ENCODE results near the gene NUDCD2. TPM values are rescaled to one million over a fixed set of nuclear protein-coding genes. Genes with fewer than 3 reads are reported as not detected.
A peak's percentile ranks its signal among the peaks of the same experiment; 100 is the strongest.
"Not testable (repeated sequence)": the region's sequence is repeated elsewhere in the genome, so short reads cannot be mapped to it uniquely, and the experiment has no call there.

Gene NUDCD2
- total RNA-seq, 5 donors from 2014 or later (not counting 1 experiment from before 2014, with no cell fraction given), result 18.9 to 29.9 (median 29.3) TPM

DNA sequence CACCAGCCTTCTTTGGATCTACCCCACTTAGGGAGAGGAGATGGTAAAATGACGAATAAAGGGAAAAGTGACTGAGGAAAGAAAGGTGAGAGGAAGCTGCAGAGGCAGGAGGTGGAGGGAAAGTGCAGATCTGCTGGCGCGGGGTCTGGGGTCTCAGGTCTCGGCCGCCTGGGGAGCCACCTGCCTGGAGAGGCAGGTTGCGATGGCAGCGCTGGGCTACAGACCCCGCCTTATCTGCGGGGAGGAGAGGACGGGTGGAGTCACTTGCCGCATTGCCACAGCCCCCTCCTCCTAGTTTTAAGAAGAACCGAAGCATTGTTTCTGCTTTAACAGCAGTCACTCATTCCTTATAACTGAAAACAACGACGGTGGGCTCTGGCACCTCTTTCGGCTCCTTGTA is 44.2 kb downstream of the NUDCD2 start:
- DNase-seq; H3K4me1 ChIP-seq (ENCODE audit: control insufficient read depth in 1 of 2, extremely low read depth in 1 of 2, insufficient read depth in 2 of 2, low read length in 2 of 2); H3K9me3 Mint-ChIP-seq; H3K27ac Mint-ChIP-seq; ATAC-seq (replicated peaks in 1 of 4); H3K36me3 Mint-ChIP-seq; H3K4me3 Mint-ChIP-seq; H3K36me3 ChIP-seq (ENCODE audit: control insufficient read depth in 2 of 2, extremely low read depth in 1 of 2, insufficient read depth in 1 of 2, low read length in 1 of 2); H3K9me3 ChIP-seq; H3K4me1 Mint-ChIP-seq; POLR2A ChIA-PET; H3K4me3 ChIP-seq (ENCODE audit: control insufficient read depth in 1 of 2, extremely low read depth in 1 of 2, low read length in 1 of 2); H3K27ac ChIP-seq (ENCODE audit: low read length): not testable (repeated sequence)
- peaks cover 27 to 43% of the 10 kb centered on the region in 2 donors for H3K27me3 Mint-ChIP-seq
- H3K27me3 ChIP-seq (replicated peaks in 1 of 2; ENCODE audit: control insufficient read depth in 2 of 2, extremely low read depth in 1 of 2, insufficient read depth in 2 of 2, low read length in 1 of 2), result peaks cover 4 to 24% of the 10 kb centered on the region in 2 experiments
- CTCF ChIA-PET, result interaction anchor here in 1 of 2 donors (0.7 kb wide), 1 partner anchor 552 kb away, joined by 6 read pairs; no protein-coding TSS in a partner anchor
- 49% methylated on average over 6 of the region's 15 CpGs for WGBS (ENCODE audit: insufficient coverage)

DNA sequence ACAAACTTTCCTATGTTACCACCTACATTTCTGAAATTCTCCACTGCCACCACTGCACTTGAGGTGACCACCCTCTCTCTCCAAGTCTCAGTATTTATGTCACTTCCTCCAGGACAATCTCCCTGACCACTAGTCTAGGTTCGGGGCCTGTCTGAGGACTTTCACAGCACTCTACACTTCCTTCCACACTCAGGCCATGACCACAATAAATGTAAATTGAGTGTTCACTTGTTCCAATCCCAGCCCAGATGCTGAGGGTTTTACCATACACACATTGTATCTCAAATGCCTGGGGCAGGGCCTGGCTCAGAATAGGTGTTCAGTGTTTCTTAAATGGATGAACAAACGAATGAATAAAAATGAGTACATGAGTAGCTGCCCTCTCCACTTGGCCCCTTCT is 49.4 kb downstream of the NUDCD2 start:
- H3K27ac Mint-ChIP-seq, result no peak overlapping the region
- no peaks in the 10 kb centered on the region for H3K36me3 Mint-ChIP-seq
- H3K4me3 Mint-ChIP-seq, result no peak overlapping the region
- peaks cover 2 to 3% (median 2%) of the 10 kb centered on the region in 3 donors for H3K4me1 Mint-ChIP-seq
- H3K27me3 Mint-ChIP-seq, result peaks cover 19 to 20% of the 10 kb centered on the region in 2 donors
- 60% methylated on average over 1 of the region's 2 CpGs for WGBS (ENCODE audit: insufficient coverage)
- POLR2A ChIA-PET, result no interaction called here
- Histone ChIP-seq H3K4me1 (ENCODE audit: control insufficient read depth in 1 of 2, extremely low read depth in 1 of 2, insufficient read depth in 2 of 2, low read length in 2 of 2) (no peaks in the 10 kb centered on the region), H3K36me3 (ENCODE audit: control insufficient read depth in 2 of 2, extremely low read depth in 1 of 2, insufficient read depth in 1 of 2, low read length in 1 of 2) (no peaks in the 10 kb centered on the region), H3K27ac (ENCODE audit: low read length) (no peak overlapping the region), H3K9me3 (no peaks in the 10 kb centered on the region), H3K4me3 (ENCODE audit: control insufficient read depth in 1 of 2, extremely low read depth in 1 of 2, low read length in 1 of 2) (no peak overlapping the region), H3K27me3 (replicated peaks in 1 of 2; ENCODE audit: control insufficient read depth in 2 of 2, extremely low read depth in 1 of 2, insufficient read depth in 2 of 2, low read length in 1 of 2) (peaks cover 4 to 13% of the 10 kb centered on the region in 2 experiments)
- CTCF ChIA-PET, result interaction anchor here in 1 of 2 donors (0.5 kb wide), 1 partner anchor 63 kb away, joined by 5 read pairs; no protein-coding TSS in a partner anchor
- H3K9me3 Mint-ChIP-seq, result no peaks in the 10 kb centered on the region
- ATAC-seq (replicated peaks in 1 of 4) (no peak), DNase-seq (no peak)

GRCh38 chr5:163409384-163409783 is 50.5 kb downstream of the NUDCD2 start:
- peaks cover 10 to 13% of the 10 kb centered on the region in 2 donors for H3K27me3 Mint-ChIP-seq
- no peak overlapping the region for H3K4me3 Mint-ChIP-seq
- POLR2A ChIA-PET, result no interaction called here
- H3K36me3 Mint-ChIP-seq, result no peaks in the 10 kb centered on the region
- Histone ChIP-seq H3K36me3 (ENCODE audit: control insufficient read depth in 2 of 2, extremely low read depth in 1 of 2, insufficient read depth in 1 of 2, low read length in 1 of 2) (no peaks in the 10 kb centered on the region), H3K4me3 (ENCODE audit: control insufficient read depth in 1 of 2, extremely low read depth in 1 of 2, low read length in 1 of 2) (no peak overlapping the region), H3K27me3 (replicated peaks in 1 of 2; ENCODE audit: control insufficient read depth in 2 of 2, extremely low read depth in 1 of 2, insufficient read depth in 2 of 2, low read length in 1 of 2) (peaks cover under 1 to 10% of the 10 kb centered on the region in 2 experiments), H3K9me3 (no peaks in the 10 kb centered on the region), H3K4me1 (ENCODE audit: control insufficient read depth in 1 of 2, extremely low read depth in 1 of 2, insufficient read depth in 2 of 2, low read length in 2 of 2) (no peaks in the 10 kb centered on the region), H3K27ac (ENCODE audit: low read length) (no peak overlapping the region)
- CTCF ChIA-PET, result interaction anchor here (1.2 to 1.9 kb wide), 5 partner anchors 22 to 96 kb away, joined by 3 to 7 read pairs (median 4); partner anchors contain the start of gene MAT2B (in 1 of the 2)
- ATAC-seq (replicated peaks in 1 of 4) (no peak), DNase-seq (no peak)
- 66% methylated on average over 2 of the region's 6 CpGs for WGBS (ENCODE audit: insufficient coverage)
- no peaks in the 10 kb centered on the region for H3K9me3 Mint-ChIP-seq
- peaks cover 0 to 2% (median 0%) of the 10 kb centered on the region in 3 donors for H3K4me1 Mint-ChIP-seq
- no peak overlapping the region for H3K27ac Mint-ChIP-seq

GRCh38 chr5:163408311-163408923 is 51.5 kb downstream of the NUDCD2 start:
- no peaks in the 10 kb centered on the region for H3K36me3 ChIP-seq (ENCODE audit: control insufficient read depth in 2 of 2, extremely low read depth in 1 of 2, insufficient read depth in 1 of 2, low read length in 1 of 2)
- WGBS (ENCODE audit: insufficient coverage), result 19% methylated on average over 9 of the region's 9 CpGs
- Mint-ChIP-seq H3K36me3 (no peaks in the 10 kb centered on the region), H3K9me3 (no peaks in the 10 kb centered on the region), H3K27ac (no peak overlapping the region), H3K4me1 (peaks cover 0 to 2% (median 0%) of the 10 kb centered on the region in 3 donors), H3K27me3 (peaks cover 5 to 10% of the 10 kb centered on the region in 2 donors), H3K4me3 (no peak overlapping the region)
- H3K9me3 ChIP-seq, result no peaks in the 10 kb centered on the region
- H3K4me3 ChIP-seq (ENCODE audit: control insufficient read depth in 1 of 2, extremely low read depth in 1 of 2, low read length in 1 of 2), result no peak overlapping the region
- ChIA-PET CTCF (interaction anchor here (0.6 to 1.9 kb wide), 14 partner anchors 8 to 108 kb away, joined by 3 to 7 read pairs (median 3); partner anchors contain the start of genes MAT2B (in 1 of the 2) and NUDCD2 (in 1 of the 2)), POLR2A (no interaction called here)
- no peak overlapping the region for H3K27ac ChIP-seq (ENCODE audit: low read length)
- peaks cover 0 to 8% of the 10 kb centered on the region in 2 experiments for H3K27me3 ChIP-seq (replicated peaks in 1 of 2; ENCODE audit: control insufficient read depth in 2 of 2, extremely low read depth in 1 of 2, insufficient read depth in 2 of 2, low read length in 1 of 2)
- DNase-seq, result peak; percentile 5 to 76 (median 46)
- peak; percentile 82 to 93 (median 88) for ATAC-seq (replicated peaks in 1 of 4)
- H3K4me1 ChIP-seq (ENCODE audit: control insufficient read depth in 1 of 2, extremely low read depth in 1 of 2, insufficient read depth in 2 of 2, low read length in 2 of 2), result no peaks in the 10 kb centered on the region

- H3K27ac ChIP-seq (ENCODE audit: low read length), result no peak overlapping the region
- H3K4me1 ChIP-seq (ENCODE audit: control insufficient read depth in 1 of 2, extremely low read depth in 1 of 2, insufficient read depth in 2 of 2, low read length in 2 of 2), result no peaks in the 10 kb centered on the region
- peaks cover 0 to 2% of the 10 kb centered on the region in 2 experiments for H3K27me3 ChIP-seq (replicated peaks in 1 of 2; ENCODE audit: control insufficient read depth in 2 of 2, extremely low read depth in 1 of 2, insufficient read depth in 2 of 2, low read length in 1 of 2)
- Mint-ChIP-seq H3K27me3 (peaks cover 3 to 4% of the 10 kb centered on the region in 2 donors), H3K36me3 (no peaks in the 10 kb centered on the region), H3K4me1 (peaks cover 0 to 2% (median 0%) of the 10 kb centered on the region in 3 donors), H3K4me3 (no peak overlapping the region), H3K27ac (no peak overlapping the region), H3K9me3 (no peaks in the 10 kb centered on the region)
- no peaks in the 10 kb centered on the region for H3K9me3 ChIP-seq
- POLR2A ChIA-PET, result no interaction called here
- no CpG with 5 or more reads among the region's 2 CpGs for WGBS (ENCODE audit: insufficient coverage)
- no peaks in the 10 kb centered on the region for H3K36me3 ChIP-seq (ENCODE audit: control insufficient read depth in 2 of 2, extremely low read depth in 1 of 2, insufficient read depth in 1 of 2, low read length in 1 of 2)
- DNase-seq (no peak), ATAC-seq (replicated peaks in 1 of 4) (no peak)
- CTCF ChIA-PET, result interaction anchor here in 1 of 2 donors (0.7 to 1.6 kb wide), 2 partner anchors 15 to 26 kb away, joined by 3 read pairs; no protein-coding TSS in a partner anchor
- no peak overlapping the region for H3K4me3 ChIP-seq (ENCODE audit: control insufficient read depth in 1 of 2, extremely low read depth in 1 of 2, low read length in 1 of 2)
Measured at GRCh38 chr5:163407034-163407655, 52.8 kb downstream of the NUDCD2 start.

- Mint-ChIP-seq H3K9me3 (no peaks in the 10 kb centered on the region), H3K4me3 (no peak overlapping the region), H3K4me1 (peaks cover 0 to 2% (median 0%) of the 10 kb centered on the region in 3 donors), H3K36me3 (no peaks in the 10 kb centered on the region), H3K27me3 (peaks cover 5 to 8% of the 10 kb centered on the region in 2 donors), H3K27ac (no peak overlapping the region)
- Histone ChIP-seq H3K4me1 (ENCODE audit: control insufficient read depth in 1 of 2, extremely low read depth in 1 of 2, insufficient read depth in 2 of 2, low read length in 2 of 2) (no peaks in the 10 kb centered on the region), H3K27me3 (replicated peaks in 1 of 2; ENCODE audit: control insufficient read depth in 2 of 2, extremely low read depth in 1 of 2, insufficient read depth in 2 of 2, low read length in 1 of 2) (no peaks in the 10 kb centered on the region), H3K27ac (ENCODE audit: low read length) (no peak overlapping the region), H3K4me3 (ENCODE audit: control insufficient read depth in 1 of 2, extremely low read depth in 1 of 2, low read length in 1 of 2) (no peak overlapping the region), H3K36me3 (ENCODE audit: control insufficient read depth in 2 of 2, extremely low read depth in 1 of 2, insufficient read depth in 1 of 2, low read length in 1 of 2) (no peaks in the 10 kb centered on the region), H3K9me3 (no peaks in the 10 kb centered on the region)
- WGBS (ENCODE audit: insufficient coverage), result 89% methylated on average over 7 of the region's 10 CpGs
- DNase-seq (no peak), ATAC-seq (replicated peaks in 1 of 4) (no peak)
- CTCF ChIA-PET, result interaction anchor here in 1 of 2 donors (0.6 to 0.7 kb wide), 2 partner anchors 232 to 1174 kb away, joined by 4 read pairs; no protein-coding TSS in a partner anchor
- POLR2A ChIA-PET, result no interaction called here
Measured at GRCh38 chr5:163404364-163405173, 55.3 kb downstream of the NUDCD2 start.
